ENCODE data around the gene PARD6G.

Gene PARD6G

DNA sequence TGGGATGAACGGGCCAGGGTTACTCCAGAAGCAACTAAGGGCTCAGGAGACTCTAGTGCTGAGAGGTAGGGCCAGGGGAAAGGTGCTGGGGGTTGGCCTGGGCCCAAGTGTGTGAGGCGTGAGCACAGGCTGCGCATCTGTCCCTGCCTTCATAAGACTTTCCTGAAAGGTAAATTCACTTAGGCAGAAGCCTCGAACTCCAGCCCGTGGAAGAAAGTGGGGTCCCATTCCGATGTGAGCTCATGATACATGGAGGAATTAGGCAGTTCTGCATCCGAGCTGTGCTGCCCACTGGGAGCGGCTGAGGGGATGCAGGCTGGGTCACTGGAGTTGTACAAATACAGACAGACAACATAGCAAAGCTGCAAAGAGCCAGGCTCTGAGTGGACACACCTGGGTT is 16.2 kb downstream of the PARD6G start:
- H3K27me3 ChIP-seq (ENCODE audit: control insufficient read depth in 1 of 2, insufficient read depth in 1 of 2, low read length in 2 of 2), result peaks cover 0 to 6% of the 10 kb centered on the region in 2 experiments
- H2BK5ac ChIP-seq (ENCODE audit: low read depth, low read length, poor library complexity, severe bottlenecking), result no peak overlapping the region
- H3K14ac ChIP-seq (ENCODE audit: low read length in 2 of 2), result no peak overlapping the region
- no peak overlapping the region for H3K23ac ChIP-seq (ENCODE audit: low read length in 2 of 2)
- H2AK5ac ChIP-seq (ENCODE audit: low read length, severe bottlenecking), result no peak overlapping the region
- H3K36me3 ChIP-seq (ENCODE audit: control insufficient read depth in 1 of 2, insufficient read depth in 2 of 2, low read depth in 1 of 2, low read length in 2 of 2), result peaks cover 0 to 8% of the 10 kb centered on the region in 2 experiments
- no peak overlapping the region for H3K4me2 ChIP-seq (ENCODE audit: low read length, poor library complexity, severe bottlenecking)
- H4K91ac ChIP-seq (ENCODE audit: low read length), result peak overlapping the region; percentile 45
- no peak for DNase-seq
- H3K9ac ChIP-seq (ENCODE audit: low read length), result no peak overlapping the region
- H2AFZ ChIP-seq (ENCODE audit: low read depth, low read length), result no peak overlapping the region
- no peak overlapping the region for H3K27ac ChIP-seq (ENCODE audit: low read length, poor library complexity, severe bottlenecking)
- no peak overlapping the region for H2BK120ac ChIP-seq (ENCODE audit: low read depth, low read length)
- no peak overlapping the region for H2BK15ac ChIP-seq (ENCODE audit: low read depth, poor library complexity, severe bottlenecking)
- no peaks in the 10 kb centered on the region for H3K9me3 ChIP-seq (ENCODE audit: control insufficient read depth, low read length)
- H3K79me1 ChIP-seq (replicated peaks; ENCODE audit: low read length, poor library complexity, severe bottlenecking), result peaks cover 35% of the 10 kb centered on the region
- WGBS, result 91% methylated on average over 8 of the region's 8 CpGs
- no peak overlapping the region for H3K4ac ChIP-seq (ENCODE audit: low read depth in 1 of 2, low read length in 2 of 2)
- H4K8ac ChIP-seq (ENCODE audit: low read length), result no peak overlapping the region
- H3K4me1 ChIP-seq (ENCODE audit: control insufficient read depth, insufficient read depth, low read depth, low read length), result peaks cover 3% of the 10 kb centered on the region
- H3K18ac ChIP-seq (ENCODE audit: low read depth in 1 of 2, low read length in 2 of 2), result no peak overlapping the region
- H3K4me3 ChIP-seq (ENCODE audit: insufficient read depth in 1 of 2, low read depth in 1 of 2, low read length in 2 of 2), result no peak overlapping the region
- no peak overlapping the region for H2BK12ac ChIP-seq (ENCODE audit: low read length in 2 of 2)

DNA sequence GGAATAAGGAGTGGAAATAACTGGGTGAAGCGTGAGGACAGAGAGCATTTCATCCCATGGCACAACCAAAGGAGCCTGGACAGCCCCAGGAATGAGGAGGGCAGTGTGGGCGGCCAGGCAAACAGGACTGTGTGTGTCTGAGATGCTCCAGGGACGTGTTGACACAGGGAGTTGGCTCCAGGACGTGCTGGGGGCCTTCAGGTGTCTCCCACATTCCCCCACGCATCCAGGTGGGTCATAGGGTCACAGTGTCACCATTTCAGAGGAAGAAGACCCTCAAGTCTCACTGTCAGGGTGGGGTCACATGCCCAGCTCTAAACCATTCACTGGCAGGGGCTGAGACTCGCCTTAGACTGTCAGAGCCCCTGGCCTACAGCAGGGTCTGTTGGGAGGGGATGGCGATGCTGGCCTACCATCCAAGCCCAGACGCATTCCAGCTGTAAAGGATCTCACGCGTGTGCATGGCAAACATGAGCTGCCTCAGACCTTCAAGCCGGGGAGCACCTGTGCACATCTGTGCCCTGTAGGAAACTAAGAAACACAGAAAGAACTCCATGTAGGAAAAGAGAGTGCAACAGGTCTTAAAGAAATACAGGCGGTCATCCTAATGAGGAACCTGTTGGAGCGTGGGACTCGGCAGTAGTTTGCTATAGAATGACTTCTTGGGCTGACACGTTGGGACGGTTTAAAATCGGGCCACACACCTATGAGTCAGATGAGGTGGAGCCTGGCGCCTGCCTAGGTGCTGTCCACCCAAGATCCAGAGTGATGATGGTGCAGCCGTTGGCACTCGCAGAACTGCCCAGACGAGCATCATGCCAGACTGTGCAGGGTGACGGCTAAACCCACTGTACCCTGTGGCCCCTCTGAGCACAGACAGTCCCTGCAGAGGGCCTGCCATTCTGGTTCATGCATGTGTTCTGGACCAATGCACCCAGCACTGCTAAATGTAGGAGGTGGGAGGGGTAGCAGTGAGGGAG is 17.3 kb downstream of the PARD6G start:
- Histone ChIP-seq H3K36me3 (ENCODE audit: control insufficient read depth in 1 of 2, insufficient read depth in 2 of 2, low read depth in 1 of 2, low read length in 2 of 2) (peaks cover 0 to 8% of the 10 kb centered on the region in 2 experiments), H3K23ac (ENCODE audit: low read length in 2 of 2) (no peak overlapping the region), H2AFZ (ENCODE audit: low read depth, low read length) (no peak overlapping the region), H3K9me3 (ENCODE audit: control insufficient read depth, low read length) (no peaks in the 10 kb centered on the region), H3K4me1 (ENCODE audit: control insufficient read depth, insufficient read depth, low read depth, low read length) (peaks cover 8% of the 10 kb centered on the region), H3K79me1 (replicated peaks; ENCODE audit: low read length, poor library complexity, severe bottlenecking) (peaks cover 38% of the 10 kb centered on the region), H3K4me2 (ENCODE audit: low read length, poor library complexity, severe bottlenecking) (no peak overlapping the region), H4K8ac (ENCODE audit: low read length) (no peak overlapping the region), H2BK5ac (ENCODE audit: low read depth, low read length, poor library complexity, severe bottlenecking) (no peak overlapping the region), H2BK15ac (ENCODE audit: low read depth, poor library complexity, severe bottlenecking) (no peak overlapping the region), H3K27me3 (ENCODE audit: control insufficient read depth in 1 of 2, insufficient read depth in 1 of 2, low read length in 2 of 2) (peaks cover 0 to 13% of the 10 kb centered on the region in 2 experiments), H2AK5ac (ENCODE audit: low read length, severe bottlenecking) (no peak overlapping the region), H2BK12ac (ENCODE audit: low read length in 2 of 2) (no peak overlapping the region), H3K4me3 (ENCODE audit: insufficient read depth in 1 of 2, low read depth in 1 of 2, low read length in 2 of 2) (no peak overlapping the region), H3K4ac (ENCODE audit: low read depth in 1 of 2, low read length in 2 of 2) (no peak overlapping the region), H3K9ac (ENCODE audit: low read length) (no peak overlapping the region), H3K18ac (ENCODE audit: low read depth in 1 of 2, low read length in 2 of 2) (no peak overlapping the region), H2BK120ac (ENCODE audit: low read depth, low read length) (no peak overlapping the region), H4K91ac (ENCODE audit: low read length) (no peak overlapping the region), H3K14ac (ENCODE audit: low read length in 2 of 2) (peak overlapping the region in 1 of 2 experiments; percentile 11), H3K27ac (ENCODE audit: low read length, poor library complexity, severe bottlenecking) (no peak overlapping the region)
- WGBS, result 92% methylated on average over 22 of the region's 22 CpGs
- DNase-seq, result no peak

DNA sequence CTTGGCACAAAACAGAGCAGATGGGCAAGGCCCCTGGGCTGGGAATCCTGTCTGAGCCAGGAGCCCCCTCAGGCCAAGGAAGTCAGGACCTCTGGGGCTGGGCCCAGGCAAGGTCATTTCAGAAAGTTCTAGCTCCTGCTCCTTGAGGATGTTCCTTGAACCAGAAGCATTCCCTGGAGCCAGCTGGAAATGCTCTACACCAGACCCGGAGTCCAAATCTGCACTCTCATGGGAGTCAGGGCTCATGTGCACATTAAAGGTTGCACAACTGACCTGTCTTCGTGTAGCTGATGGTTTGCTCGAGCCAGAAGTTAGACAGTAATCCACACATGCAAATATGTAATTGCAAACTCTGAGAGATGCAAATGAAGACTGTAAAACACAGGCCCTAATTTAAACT is 18.0 kb downstream of the PARD6G start:
- Histone ChIP-seq H2BK5ac (ENCODE audit: low read depth, low read length, poor library complexity, severe bottlenecking) (no peak overlapping the region), H3K27me3 (ENCODE audit: control insufficient read depth in 1 of 2, insufficient read depth in 1 of 2, low read length in 2 of 2) (peaks cover 0 to 17% of the 10 kb centered on the region in 2 experiments), H2BK120ac (ENCODE audit: low read depth, low read length) (no peak overlapping the region), H3K27ac (ENCODE audit: low read length, poor library complexity, severe bottlenecking) (no peak overlapping the region), H2BK15ac (ENCODE audit: low read depth, poor library complexity, severe bottlenecking) (no peak overlapping the region), H4K91ac (ENCODE audit: low read length) (no peak overlapping the region), H3K4ac (ENCODE audit: low read depth in 1 of 2, low read length in 2 of 2) (no peak overlapping the region), H2AK5ac (ENCODE audit: low read length, severe bottlenecking) (no peak overlapping the region), H3K4me3 (ENCODE audit: insufficient read depth in 1 of 2, low read depth in 1 of 2, low read length in 2 of 2) (no peak overlapping the region), H2BK12ac (ENCODE audit: low read length in 2 of 2) (no peak overlapping the region), H3K18ac (ENCODE audit: low read depth in 1 of 2, low read length in 2 of 2) (no peak overlapping the region), H4K8ac (ENCODE audit: low read length) (no peak overlapping the region), H3K14ac (ENCODE audit: low read length in 2 of 2) (no peak overlapping the region), H3K4me2 (ENCODE audit: low read length, poor library complexity, severe bottlenecking) (no peak overlapping the region), H3K4me1 (ENCODE audit: control insufficient read depth, insufficient read depth, low read depth, low read length) (peaks cover 10% of the 10 kb centered on the region), H3K9ac (ENCODE audit: low read length) (no peak overlapping the region), H3K36me3 (ENCODE audit: control insufficient read depth in 1 of 2, insufficient read depth in 2 of 2, low read depth in 1 of 2, low read length in 2 of 2) (peaks cover 0 to 8% of the 10 kb centered on the region in 2 experiments), H3K9me3 (ENCODE audit: control insufficient read depth, low read length) (no peaks in the 10 kb centered on the region), H3K79me1 (replicated peaks; ENCODE audit: low read length, poor library complexity, severe bottlenecking) (peaks cover 40% of the 10 kb centered on the region), H2AFZ (ENCODE audit: low read depth, low read length) (no peak overlapping the region), H3K23ac (ENCODE audit: low read length in 2 of 2) (no peak overlapping the region)
- DNase-seq, result no peak
- WGBS, result 88% methylated on average over 3 of the region's 3 CpGs

DNA sequence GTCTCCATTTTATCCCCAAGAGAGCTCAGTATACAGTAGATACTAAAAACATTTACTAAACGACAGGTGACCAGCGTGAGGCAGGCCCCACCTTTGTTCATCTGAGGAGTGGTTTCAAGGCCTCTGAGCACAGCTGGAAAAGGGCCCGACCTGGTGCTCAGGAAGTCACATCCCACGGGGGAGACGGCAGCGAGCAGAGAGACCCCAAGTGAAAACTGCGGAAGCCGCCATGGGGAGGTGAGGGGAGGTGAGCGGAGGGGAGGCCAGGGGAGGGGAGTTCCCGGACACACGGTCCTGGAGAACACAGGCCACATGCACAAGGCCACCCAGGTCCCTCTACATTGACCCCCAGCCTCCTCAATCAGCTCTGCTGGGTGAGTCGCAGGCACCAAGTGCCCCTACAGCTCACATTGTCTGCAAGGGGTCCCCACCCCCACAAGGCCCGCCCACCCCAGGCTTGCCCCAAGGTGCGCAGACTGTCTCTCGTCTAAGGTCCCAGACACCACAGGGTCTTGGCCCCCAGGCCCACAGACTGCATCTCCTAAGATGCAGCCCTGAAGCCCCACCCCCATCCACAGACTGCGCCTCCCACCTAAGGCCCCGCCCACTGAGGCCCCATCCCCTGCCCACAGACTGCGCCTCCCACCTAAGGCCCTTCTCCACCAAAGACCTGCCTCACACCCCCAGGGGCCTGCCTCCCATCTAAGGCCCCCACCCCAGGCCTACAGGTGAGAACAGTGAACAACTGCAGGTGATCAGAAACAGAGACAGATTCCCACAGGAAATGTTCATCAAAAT is 19.1 kb downstream of the PARD6G start:
- Histone ChIP-seq H3K4me3 (ENCODE audit: insufficient read depth in 1 of 2, low read depth in 1 of 2, low read length in 2 of 2) (no peak overlapping the region), H3K27me3 (ENCODE audit: control insufficient read depth in 1 of 2, insufficient read depth in 1 of 2, low read length in 2 of 2) (peaks cover 0 to 17% of the 10 kb centered on the region in 2 experiments), H3K4ac (ENCODE audit: low read depth in 1 of 2, low read length in 2 of 2) (no peak overlapping the region), H2BK5ac (ENCODE audit: low read depth, low read length, poor library complexity, severe bottlenecking) (no peak overlapping the region), H3K14ac (ENCODE audit: low read length in 2 of 2) (no peak overlapping the region), H3K4me1 (ENCODE audit: control insufficient read depth, insufficient read depth, low read depth, low read length) (peaks cover 10% of the 10 kb centered on the region), H3K36me3 (ENCODE audit: control insufficient read depth in 1 of 2, insufficient read depth in 2 of 2, low read depth in 1 of 2, low read length in 2 of 2) (peaks cover 0 to 8% of the 10 kb centered on the region in 2 experiments), H3K18ac (ENCODE audit: low read depth in 1 of 2, low read length in 2 of 2) (no peak overlapping the region), H3K79me1 (replicated peaks; ENCODE audit: low read length, poor library complexity, severe bottlenecking) (peaks cover 34% of the 10 kb centered on the region), H3K4me2 (ENCODE audit: low read length, poor library complexity, severe bottlenecking) (no peak overlapping the region), H3K9ac (ENCODE audit: low read length) (no peak overlapping the region), H2BK12ac (ENCODE audit: low read length in 2 of 2) (no peak overlapping the region), H2AFZ (ENCODE audit: low read depth, low read length) (no peak overlapping the region), H3K27ac (ENCODE audit: low read length, poor library complexity, severe bottlenecking) (no peak overlapping the region), H3K23ac (ENCODE audit: low read length in 2 of 2) (no peak overlapping the region), H4K8ac (ENCODE audit: low read length) (no peak overlapping the region), H2AK5ac (ENCODE audit: low read length, severe bottlenecking) (no peak overlapping the region), H3K9me3 (ENCODE audit: control insufficient read depth, low read length) (no peaks in the 10 kb centered on the region), H2BK15ac (ENCODE audit: low read depth, poor library complexity, severe bottlenecking) (no peak overlapping the region), H4K91ac (ENCODE audit: low read length) (no peak overlapping the region), H2BK120ac (ENCODE audit: low read depth, low read length) (no peak overlapping the region)
- DNase-seq, result no peak
- 91% methylated on average over 11 of the region's 18 CpGs for WGBS
